Upper lobe of left lung (tissue), 6 donors: ENCODE measurements around the gene KL. TPM values are rescaled to one million over a fixed set of nuclear protein-coding genes. Genes with fewer than 3 reads are reported as not detected.

Experiments
- ATAC-seq, 2 donors: fragments of 200-7000 bp; cut with Tn5 transposase; one replicate each; pipeline ENCODE4 v1.9.1; 2022; ENCODE audit warnings: mild to moderate bottlenecking in 2 of 2, moderate library complexity in 2 of 2; ENCODE audit not compliant: low FRiP score in 2 of 2
- DNase-seq, 2 donors: peaks; one replicate each; pipeline ENCODE4 v3.0.0-alpha.2; 2019 to 2020
- H3K27ac ChIP-seq, 4 donors: fragments of 200-600 bp; sonication (generic); one replicate each; pipeline ENCODE4 v1.5.1; 2016 to 2019
- H3K27me3 ChIP-seq, 4 donors: fragments of 200-600 bp; sonication (generic); one replicate each; pipeline ENCODE4 v1.5.1; 2017 to 2019
- H3K36me3 ChIP-seq, 4 donors: fragments of 200-600 bp; sonication (generic); one replicate each; pipeline ENCODE4 v1.5.1; 2016 to 2019
- H3K4me1 ChIP-seq, 4 donors: fragments of 200-600 bp; sonication (generic); one replicate each; pipeline ENCODE4 v1.5.1; 2018 to 2019
- H3K4me3 ChIP-seq, 4 donors: fragments of 200-600 bp; sonication (generic); one replicate each; pipeline ENCODE4 v1.5.1; 2017 to 2019; ENCODE audit warnings: mild to moderate bottlenecking in 2 of 4, moderate library complexity in 1 of 4
- H3K9me3 ChIP-seq, 4 donors: fragments of 200-600 bp; sonication (generic); one replicate each; pipeline ENCODE4 v1.5.1; 2018 to 2019
- EP300 ChIP-seq, 4 donors: sonication (generic); formaldehyde crosslinking; IDR thresholded peaks; one replicate each; pipeline ENCODE4 v1.5.1; 2017; ENCODE audit warnings: antibody characterized with exemption in 4 of 4, control low read depth in 2 of 4
- POLR2A ChIP-seq, 4 donors: fragments of 450-650 bp; IDR thresholded peaks; one replicate each; pipeline ENCODE4 v1.5.1; 2016 to 2017; ENCODE audit warnings: antibody characterized with exemption in 4 of 4, mild to moderate bottlenecking in 2 of 4
- POLR2AphosphoS5 ChIP-seq, 2 donors: sonication (generic); formaldehyde crosslinking; IDR thresholded peaks; one replicate each; pipeline ENCODE4 v1.5.1; 2017; ENCODE audit warnings: antibody characterized with exemption in 2 of 2
- WGBS, 2 donors: methylation state at CpG; one replicate each; pipeline ENCODE4 v1.1.5; 2017 to 2018; 5-methylcytosine and 5-hydroxymethylcytosine counted together
- total RNA-seq, 6 donors: library from RNA; depleted of rRNA in 4 of 6; stranded (reverse); fragments of >200 nt in 4 of 6; gene quantifications; one replicate each; pipeline versions ENCODE4 v1.1.0 to v1.2.1, GENCODE V29; 2016 to 2021
- TF ChIP-seq, protein P1 (sequence below), 6 experiments: fragments of 450-650 bp in 4 of 6; fragments of 200-600 bp in 2 of 6; sonication (generic) in 2 of 6; IDR thresholded peaks; one replicate each; pipeline ENCODE4 v1.5.1; 2016 to 2019; ENCODE audit warnings: antibody characterized with exemption in 6 of 6
- donor health status: DM: no; HTN: no; CAD: no; lungs with moderate emphysema.
- donor health status: DM: no; HTN: yes; CAD: no; lungs with severe emphysema.

KL gene
- total RNA-seq, 6 donors from 2014 or later = 4.7 to 11.2 (median 7.7) TPM

DNA sequence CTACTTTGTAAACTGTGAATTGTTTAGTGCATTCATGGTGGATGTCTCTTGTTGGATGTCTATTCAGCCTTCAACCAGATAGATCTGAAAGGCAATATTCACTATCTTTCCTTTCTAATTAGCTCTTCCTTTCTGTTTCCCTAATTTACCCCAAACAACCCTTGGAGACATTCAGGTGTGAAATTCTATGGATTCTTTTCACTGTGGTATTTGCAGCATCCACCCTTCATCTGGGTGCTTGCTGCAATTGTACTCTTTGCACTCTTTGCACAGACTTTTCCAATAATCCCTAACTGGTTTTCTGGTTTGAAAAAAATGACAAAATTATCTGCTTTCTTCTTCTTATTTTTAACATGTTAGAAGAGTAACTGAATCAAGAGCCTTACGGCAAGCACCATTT lies 56.5 kb downstream of the KL start:
- no peak overlapping the region for H3K4me3 ChIP-seq
- no peak for TF ChIP-seq POLR2A (IDR thresholded peaks at IDR 0.05)
- TF ChIP-seq, protein P1, sequence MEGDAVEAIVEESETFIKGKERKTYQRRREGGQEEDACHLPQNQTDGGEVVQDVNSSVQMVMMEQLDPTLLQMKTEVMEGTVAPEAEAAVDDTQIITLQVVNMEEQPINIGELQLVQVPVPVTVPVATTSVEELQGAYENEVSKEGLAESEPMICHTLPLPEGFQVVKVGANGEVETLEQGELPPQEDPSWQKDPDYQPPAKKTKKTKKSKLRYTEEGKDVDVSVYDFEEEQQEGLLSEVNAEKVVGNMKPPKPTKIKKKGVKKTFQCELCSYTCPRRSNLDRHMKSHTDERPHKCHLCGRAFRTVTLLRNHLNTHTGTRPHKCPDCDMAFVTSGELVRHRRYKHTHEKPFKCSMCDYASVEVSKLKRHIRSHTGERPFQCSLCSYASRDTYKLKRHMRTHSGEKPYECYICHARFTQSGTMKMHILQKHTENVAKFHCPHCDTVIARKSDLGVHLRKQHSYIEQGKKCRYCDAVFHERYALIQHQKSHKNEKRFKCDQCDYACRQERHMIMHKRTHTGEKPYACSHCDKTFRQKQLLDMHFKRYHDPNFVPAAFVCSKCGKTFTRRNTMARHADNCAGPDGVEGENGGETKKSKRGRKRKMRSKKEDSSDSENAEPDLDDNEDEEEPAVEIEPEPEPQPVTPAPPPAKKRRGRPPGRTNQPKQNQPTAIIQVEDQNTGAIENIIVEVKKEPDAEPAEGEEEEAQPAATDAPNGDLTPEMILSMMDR (IDR thresholded peaks at IDR 0.05) = no peak
- no peak for TF ChIP-seq POLR2AphosphoS5 (IDR thresholded peaks at IDR 0.05)
- TF ChIP-seq EP300 (IDR thresholded peaks at IDR 0.05) = no peak
- no peak for DNase-seq
- ATAC-seq = no peak
- no peak overlapping the region for H3K27ac ChIP-seq
- H3K27me3 ChIP-seq = no peaks in the 10 kb centered on the region
- no peaks in the 10 kb centered on the region for H3K4me1 ChIP-seq
- 89 to 97% methylated on average over 1 of the region's 1 CpG for WGBS, 2 donors
- no peaks in the 10 kb centered on the region for H3K36me3 ChIP-seq
- no peaks in the 10 kb centered on the region for H3K9me3 ChIP-seq

DNA sequence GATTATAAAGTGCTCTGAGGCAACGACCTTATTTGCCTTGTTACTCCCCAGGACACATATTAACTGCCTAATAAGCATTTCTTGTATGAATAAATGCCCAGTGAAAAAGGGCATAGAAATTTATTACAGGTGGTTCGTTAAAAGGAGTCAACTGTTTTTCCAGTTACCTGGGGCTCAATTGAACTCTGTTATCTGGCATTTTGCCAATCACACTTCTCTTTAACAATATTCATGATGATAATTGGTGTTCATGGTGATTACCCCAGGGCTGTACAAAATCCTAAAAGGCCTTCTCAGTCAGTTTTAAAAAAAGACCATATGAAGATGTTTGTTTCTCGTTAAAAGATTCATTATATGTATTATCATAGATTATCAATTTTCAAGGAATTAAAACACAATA lies 57.1 kb downstream of the KL start:
- Histone ChIP-seq H3K4me1 (no peaks in the 10 kb centered on the region), H3K4me3 (no peak overlapping the region), H3K27ac (no peak overlapping the region), H3K27me3 (no peaks in the 10 kb centered on the region), H3K36me3 (no peaks in the 10 kb centered on the region), H3K9me3 (no peaks in the 10 kb centered on the region)
- 85 to 94% methylated on average over 3 of the region's 3 CpGs for WGBS, 2 donors
- TF ChIP-seq POLR2AphosphoS5 (IDR thresholded peaks at IDR 0.05) = no peak
- TF ChIP-seq EP300 (IDR thresholded peaks at IDR 0.05) = no peak
- TF ChIP-seq POLR2A (IDR thresholded peaks at IDR 0.05) = no peak
- TF ChIP-seq, protein P1 (IDR thresholded peaks at IDR 0.05) = no peak
- ATAC-seq (no peak), DNase-seq (no peak)

DNA sequence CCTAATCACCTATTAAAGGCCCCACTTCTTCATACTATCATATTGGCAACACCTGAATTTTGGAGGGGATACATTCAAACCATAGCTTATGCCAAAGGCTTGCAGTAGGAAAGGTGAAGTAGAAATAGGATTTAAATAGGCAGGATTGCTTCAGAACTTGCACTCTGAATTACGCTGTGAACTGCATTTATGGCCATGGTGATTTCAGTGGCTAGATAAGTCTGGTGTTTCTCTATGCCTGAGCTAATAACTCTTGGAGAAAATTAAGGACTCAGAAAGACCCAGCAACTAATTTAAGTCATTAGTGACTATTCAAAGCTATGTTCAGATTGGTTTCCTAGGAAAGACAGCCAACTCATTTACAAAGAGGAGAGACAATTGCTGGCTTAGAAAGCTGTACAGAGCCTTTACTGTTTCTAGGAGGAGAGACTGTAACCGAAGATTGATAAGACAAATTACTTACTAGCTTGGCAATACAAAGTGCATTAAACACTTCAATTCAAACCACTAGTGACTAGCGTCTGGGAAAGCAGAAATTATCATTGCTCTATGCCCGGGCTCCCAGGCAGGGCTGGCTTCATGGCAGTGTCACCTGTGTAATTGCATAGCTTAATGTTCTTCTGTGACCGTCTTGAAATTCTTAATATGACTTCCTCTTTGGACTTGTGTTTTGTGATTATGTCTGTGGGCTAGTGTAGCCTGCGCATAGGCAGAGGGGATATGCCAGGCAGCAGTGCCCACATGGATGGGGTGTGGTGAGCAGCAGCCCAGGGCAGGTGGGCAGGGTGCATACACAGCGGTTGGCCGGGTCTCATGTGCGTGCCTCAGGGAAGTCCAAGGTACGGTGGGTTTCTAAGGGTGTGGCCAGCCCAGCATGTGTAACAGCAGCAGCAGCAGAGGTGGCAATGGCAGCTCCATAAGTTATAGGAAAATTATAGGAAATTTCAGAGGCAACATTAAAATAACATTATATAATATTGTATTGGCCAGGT lies 60.1 kb downstream of the KL start:
- H3K9me3 ChIP-seq = no peaks in the 10 kb centered on the region
- no peak overlapping the region for H3K27ac ChIP-seq
- H3K27me3 ChIP-seq = no peaks in the 10 kb centered on the region
- peaks cover 0 to 9% (median 1%) of the 10 kb centered on the region in 4 donors for H3K4me1 ChIP-seq
- H3K36me3 ChIP-seq = no peaks in the 10 kb centered on the region
- ATAC-seq (no peak), DNase-seq (no peak)
- H3K4me3 ChIP-seq = no peak overlapping the region
- TF ChIP-seq POLR2A (IDR thresholded peaks at IDR 0.05) (no peak), POLR2AphosphoS5 (IDR thresholded peaks at IDR 0.05) (no peak), EP300 (IDR thresholded peaks at IDR 0.05) (no peak)
- TF ChIP-seq, protein P1 (IDR thresholded peaks at IDR 0.05) = no peak
- 91 to 93% methylated on average over 9 to 10 of the region's 10 CpGs for WGBS, 2 donors

DNA sequence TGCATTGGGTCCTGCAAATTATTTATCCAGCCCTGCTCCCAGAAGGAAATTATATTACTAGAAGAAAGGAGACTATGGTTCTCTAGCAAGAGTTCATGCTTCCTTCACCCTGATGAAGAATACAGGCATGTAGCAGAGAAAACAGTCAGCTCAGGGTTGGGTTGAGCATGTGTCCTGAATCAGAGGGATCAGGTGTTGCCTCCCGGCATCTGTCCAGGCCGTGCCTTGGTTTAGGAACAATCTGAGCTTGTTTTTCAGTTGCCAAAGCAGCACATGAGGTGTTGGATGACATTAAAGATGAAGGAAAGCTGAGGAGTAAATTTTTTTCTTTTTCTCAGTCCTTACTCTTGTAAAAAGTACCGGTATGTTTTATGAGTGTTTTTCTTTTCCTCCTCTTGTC lies 62.0 kb downstream of the KL start:
- Histone ChIP-seq H3K9me3 (no peaks in the 10 kb centered on the region), H3K36me3 (no peaks in the 10 kb centered on the region)

More for the DNA sequence above, 62.0 kb downstream of the KL start:
- DNase-seq = no peak
- no peak overlapping the region for H3K4me3 ChIP-seq
- H3K4me1 ChIP-seq = peaks cover 0 to 9% (median 1%) of the 10 kb centered on the region in 4 donors
- ATAC-seq = no peak
- 88 to 89% methylated on average over 3 of the region's 3 CpGs for WGBS, 2 donors
- H3K27me3 ChIP-seq = no peaks in the 10 kb centered on the region
- no peak for TF ChIP-seq EP300 (IDR thresholded peaks at IDR 0.05)
- TF ChIP-seq, protein P1 (IDR thresholded peaks at IDR 0.05) = no peak
- TF ChIP-seq POLR2AphosphoS5 (IDR thresholded peaks at IDR 0.05) = no peak
- TF ChIP-seq POLR2A (IDR thresholded peaks at IDR 0.05) = no peak
- H3K27ac ChIP-seq = no peak overlapping the region
